Muscle of back (tissue), 11 donors: ENCODE results near the gene EVI5L. TPM values are rescaled to one million over a fixed set of nuclear protein-coding genes. Genes with fewer than 3 reads are reported as not detected.
A peak's percentile ranks its signal among the peaks of the same experiment; 100 is the strongest.
"Not testable (repeated sequence)": the region's sequence is repeated elsewhere in the genome, so short reads cannot be mapped to it uniquely, and the experiment has no call there.

Experiments used
- DNase-seq, 3 donors: peaks; one replicate each; pipeline versions ENCODE4 v3.0.0 to v3.0.0-alpha.2; 2013
- polyA plus RNA-seq, 10 donors: library from polyadenylated mRNA; unstranded; fragments of 120-200 nt; gene quantifications; one replicate each; pipeline ENCODE4 v1.2.1, GENCODE V29; 2013; ENCODE audit not compliant: insufficient read length in 10 of 10

The EVI5L gene
- polyA plus RNA-seq, 10 donors: 11.1 to 14.8 (median 13.3) TPM

- no peak for DNase-seq
Measured at GRCh38 chr19:7845390-7846154, 15.6 kb downstream of the EVI5L start.

- peak in 1 of 3 donors; percentile 0 for DNase-seq
Measured at GRCh38 chr19:7846155-7846646, 16.2 kb downstream of the EVI5L start.

- DNase-seq: no peak
Measured at GRCh38 chr19:7847664-7848063, 17.6 kb downstream of the EVI5L start.

- DNase-seq: no peak
Measured at GRCh38 chr19:7848779-7849457, 18.9 kb downstream of the EVI5L start.

- DNase-seq: no peak
Measured at GRCh38 chr19:7849631-7849999, 19.6 kb downstream of the EVI5L start.

- DNase-seq: no peak
Measured at GRCh38 chr19:7850000-7850813, 20.2 kb downstream of the EVI5L start.

- no peak for DNase-seq
Measured at GRCh38 chr19:7850945-7851622, 21.1 kb downstream of the EVI5L start.

- no peak for DNase-seq
Measured at GRCh38 chr19:7851623-7852500, 21.8 kb downstream of the EVI5L start.

- DNase-seq: peak in 2 of 3 donors; percentile 67 to 79
Measured at GRCh38 chr19:7852851-7853769, 23.1 kb downstream of the EVI5L start.

- no peak for DNase-seq
Measured at GRCh38 chr19:7853770-7854128, 23.7 kb downstream of the EVI5L start.

- no peak for DNase-seq
Measured at GRCh38 chr19:7855426-7856108, 25.5 kb downstream of the EVI5L start.

GRCh38 chr19:7856109-7856591 is 26.1 kb downstream of the EVI5L start:
- no peak for DNase-seq

- DNase-seq: no peak
Measured at GRCh38 chr19:7856679-7857663, 27.0 kb downstream of the EVI5L start.

- DNase-seq: no peak
Measured at GRCh38 chr19:7857727-7858108, 27.7 kb downstream of the EVI5L start.

- DNase-seq: no peak
Measured at GRCh38 chr19:7858109-7858770, 28.2 kb downstream of the EVI5L start.

- not testable (repeated sequence) for DNase-seq
Measured at GRCh38 chr19:7859087-7859486, 29.1 kb downstream of the EVI5L start.
